A673 (cell line): ENCODE measurements around the gene IL1RAPL1. TPM values are rescaled to one million over a fixed set of nuclear protein-coding genes. Genes with fewer than 3 reads are reported as not detected.

Experiments used
- BruUV-seq: library from RNA; stranded (reverse); fragments of 400-500 nt; replicated peaks from 2 replicates; lab custom pipeline; 2021; lab: Mats Ljungman, UMichigan
- CTCF ChIA-PET: fragments of 300-600 bp; sonication (Branson Sonifier 250); formaldehyde crosslinking; loops from one replicate; lab custom pipeline; 2022; ENCODE audit warnings: antibody characterized with exemption; lab: Charles Lee
- POLR2A ChIA-PET: fragments of 300-600 bp; sonication (Branson Sonifier 250); formaldehyde crosslinking; loops from one replicate; lab custom pipeline; 2022; ENCODE audit warnings: antibody characterized with exemption; ENCODE audit not compliant: low non-redundant PET; lab: Charles Lee
- DNase-seq: peaks from one replicate; pipeline ENCODE4 v3.0.0-alpha.2; 2015; ENCODE audit warnings: low spot score
- H3K27ac ChIP-seq: fragments of 200-600 bp; sonication (generic); 2 replicates; pipeline ENCODE4 v1.5.1; 2016; ENCODE audit warnings: mixed run types, low read depth, mild to moderate bottlenecking, mixed read lengths, antibody characterized with exemption, low read length; ENCODE audit not compliant: poor library complexity, severe bottlenecking
- H3K27me3 ChIP-seq: fragments of 200-600 bp; sonication (generic); replicated peaks from 2 replicates; pipeline ENCODE4 v1.6.1; 2017; ENCODE audit warnings: mixed run types, low read depth, mild to moderate bottlenecking, mixed read lengths, antibody characterized with exemption, low read length; ENCODE audit not compliant: insufficient read depth, poor library complexity
- H3K36me3 ChIP-seq: fragments of 200-600 bp; sonication (generic); 2 replicates; pipeline ENCODE4 v1.6.1; 2016; ENCODE audit warnings: mixed run types, mild to moderate bottlenecking, mixed read lengths, antibody characterized with exemption, low read length; ENCODE audit not compliant: insufficient read depth, poor library complexity, severe bottlenecking
- H3K4me1 ChIP-seq: fragments of 200-600 bp; sonication (generic); 2 replicates; pipeline ENCODE4 v1.6.1; 2017; ENCODE audit warnings: mixed run types, mild to moderate bottlenecking, mixed read lengths, antibody characterized with exemption, low read length; ENCODE audit not compliant: insufficient read depth, poor library complexity, severe bottlenecking
- H3K4me3 ChIP-seq: fragments of 200-600 bp; sonication (generic); 2 replicates; pipeline ENCODE4 v1.5.1; 2016; ENCODE audit warnings: low read depth, mixed run types, mild to moderate bottlenecking, mixed read lengths, low read length; ENCODE audit not compliant: poor library complexity, severe bottlenecking
- H3K9me3 ChIP-seq: fragments of 200-600 bp; sonication (generic); 2 replicates; pipeline ENCODE4 v1.6.1; 2016; ENCODE audit warnings: mixed run types, low read depth, mild to moderate bottlenecking, mixed read lengths, antibody characterized with exemption, low read length; ENCODE audit not compliant: poor library complexity, severe bottlenecking
- EZH2 ChIP-seq: fragments of 200-600 bp; sonication (generic); IDR thresholded peaks from 2 replicates; pipeline ENCODE4 v1.6.1; 2017; ENCODE audit warnings: borderline replicate concordance, low read depth, mild to moderate bottlenecking, mixed read lengths, antibody characterized with exemption, low read length; ENCODE audit not compliant: poor library complexity, severe bottlenecking
- intact Hi-C: fragments of 100-400 bp; cut with micrococcal nuclease; formaldehyde crosslinking; loops from one replicate; pipeline ENCODE4 v1.10.0; 2022; ENCODE audit not compliant: unreplicated experiment
- total RNA-seq: library from RNA; stranded (reverse); gene quantifications from 2 replicates; pipeline ENCODE4 v1.2.3, GENCODE V29; 2021
- TF ChIP-seq, protein P1 (sequence below): fragments of 300-800, 200-600 bp; sonication (generic); conservative IDR thresholded peaks from 2 replicates; pipeline ENCODE4 v1.5.1; 2017; ENCODE audit warnings: low read depth, mild to moderate bottlenecking, antibody characterized with exemption, low read length, moderate library complexity, mixed read lengths

IL1RAPL1 gene
- total RNA-seq, 1 experiment from 2014 or later: 0.21 TPM

DNA sequence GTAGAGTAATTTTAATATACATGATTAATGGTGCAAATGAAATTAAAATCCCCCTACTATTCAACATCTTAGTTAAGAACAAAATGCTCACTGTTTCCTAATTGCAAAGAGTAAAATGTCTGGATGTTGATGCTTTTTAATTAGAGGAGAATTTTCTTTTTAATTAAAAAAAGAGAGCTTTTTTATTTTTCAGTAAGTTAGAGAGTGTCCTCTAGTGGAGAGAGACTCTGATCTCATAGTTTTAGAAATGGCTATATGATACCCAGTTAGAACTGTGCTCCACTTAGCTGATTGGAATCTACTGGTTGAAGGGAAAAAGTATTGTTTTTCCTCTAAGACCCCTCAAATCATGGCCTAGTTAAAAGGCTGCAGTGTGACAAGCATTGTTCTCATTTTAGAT, 1316.1 kb downstream of the IL1RAPL1 start:
- no peaks in the 10 kb centered on the region for H3K9me3 ChIP-seq
- no peaks in the 10 kb centered on the region for H3K27me3 ChIP-seq
- H3K36me3 ChIP-seq: no peaks in the 10 kb centered on the region
- ChIA-PET POLR2A (no interaction called here), CTCF (no interaction called here)
- DNase-seq: no peak
- intact Hi-C loops: loop anchor here (5.0 to 10.0 kb wide), 3 partner anchors 211 to 1319 kb away; partner anchors contain the start of gene IL1RAPL1
- no peak overlapping the region for H3K27ac ChIP-seq
- H3K4me1 ChIP-seq: no peaks in the 10 kb centered on the region
- BruUV-seq: no TSS peak
- no peak for TF ChIP-seq EZH2
- TF ChIP-seq, protein P1, sequence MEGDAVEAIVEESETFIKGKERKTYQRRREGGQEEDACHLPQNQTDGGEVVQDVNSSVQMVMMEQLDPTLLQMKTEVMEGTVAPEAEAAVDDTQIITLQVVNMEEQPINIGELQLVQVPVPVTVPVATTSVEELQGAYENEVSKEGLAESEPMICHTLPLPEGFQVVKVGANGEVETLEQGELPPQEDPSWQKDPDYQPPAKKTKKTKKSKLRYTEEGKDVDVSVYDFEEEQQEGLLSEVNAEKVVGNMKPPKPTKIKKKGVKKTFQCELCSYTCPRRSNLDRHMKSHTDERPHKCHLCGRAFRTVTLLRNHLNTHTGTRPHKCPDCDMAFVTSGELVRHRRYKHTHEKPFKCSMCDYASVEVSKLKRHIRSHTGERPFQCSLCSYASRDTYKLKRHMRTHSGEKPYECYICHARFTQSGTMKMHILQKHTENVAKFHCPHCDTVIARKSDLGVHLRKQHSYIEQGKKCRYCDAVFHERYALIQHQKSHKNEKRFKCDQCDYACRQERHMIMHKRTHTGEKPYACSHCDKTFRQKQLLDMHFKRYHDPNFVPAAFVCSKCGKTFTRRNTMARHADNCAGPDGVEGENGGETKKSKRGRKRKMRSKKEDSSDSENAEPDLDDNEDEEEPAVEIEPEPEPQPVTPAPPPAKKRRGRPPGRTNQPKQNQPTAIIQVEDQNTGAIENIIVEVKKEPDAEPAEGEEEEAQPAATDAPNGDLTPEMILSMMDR: peak; percentile 50; the same call in 1 of the 2 replicates
- H3K4me3 ChIP-seq: no peak overlapping the region

DNA sequence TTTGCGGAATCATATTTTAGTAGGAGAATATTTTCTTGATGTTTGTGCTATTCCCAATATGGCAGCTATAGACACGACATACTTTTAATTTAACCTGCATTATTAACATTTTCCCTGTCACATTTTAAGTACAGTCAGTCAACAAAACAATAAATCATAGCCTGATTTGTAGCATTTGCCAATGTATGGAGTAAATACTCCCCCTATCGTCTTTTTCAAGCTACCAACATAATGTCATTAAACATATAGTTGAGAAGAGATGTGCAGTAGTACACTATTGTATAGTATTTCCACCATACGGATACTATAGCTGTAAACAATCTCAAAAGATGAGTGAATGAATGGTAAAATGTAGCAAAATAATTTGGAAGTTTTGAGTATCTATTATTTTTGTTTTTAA, 1324.4 kb downstream of the IL1RAPL1 start:
- intact Hi-C loops: no loop called here
- ChIA-PET POLR2A (no interaction called here), CTCF (no interaction called here)
- H3K4me1 ChIP-seq: no peaks in the 10 kb centered on the region
- TF ChIP-seq, protein P1: peak; percentile 36; the same call in 1 of the 2 replicates
- TF ChIP-seq EZH2: no peak
- H3K9me3 ChIP-seq: no peaks in the 10 kb centered on the region
- H3K36me3 ChIP-seq: no peaks in the 10 kb centered on the region
- no TSS peak for BruUV-seq
- peak; percentile 22 for DNase-seq
- H3K27me3 ChIP-seq: no peaks in the 10 kb centered on the region
- H3K4me3 ChIP-seq: no peak overlapping the region
- no peak overlapping the region for H3K27ac ChIP-seq

DNA sequence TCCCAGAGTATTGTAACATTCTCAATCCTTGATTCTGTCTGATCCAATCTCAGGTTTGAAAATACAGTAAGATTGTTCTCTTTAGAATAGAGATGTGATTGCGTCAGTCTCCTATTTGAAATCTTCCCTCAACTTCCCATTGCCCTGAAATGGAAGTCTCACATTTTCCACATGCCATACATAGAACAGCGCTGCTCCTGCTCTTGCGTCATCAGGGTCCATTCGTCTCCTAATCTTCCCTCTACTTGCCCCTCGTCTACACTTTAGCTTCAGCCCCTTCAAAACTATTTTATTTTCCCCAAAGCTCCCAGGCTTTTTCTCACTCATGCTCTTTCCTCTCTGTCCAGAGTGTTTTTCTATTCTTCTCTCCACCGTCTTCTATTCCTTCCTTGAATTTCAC, 1326.4 kb downstream of the IL1RAPL1 start:
- intact Hi-C loops: no loop called here
- Histone ChIP-seq H3K27ac (no peak overlapping the region), H3K36me3 (no peaks in the 10 kb centered on the region), H3K4me1 (no peaks in the 10 kb centered on the region), H3K4me3 (no peak overlapping the region), H3K27me3 (no peaks in the 10 kb centered on the region), H3K9me3 (no peaks in the 10 kb centered on the region)
- ChIA-PET CTCF (no interaction called here), POLR2A (no interaction called here)
- no peak for DNase-seq
- no peak for TF ChIP-seq EZH2
- TF ChIP-seq, protein P1: no peak
- BruUV-seq: no TSS peak
